ENCODE data around the gene NCOA3. TPM values are rescaled to one million over a fixed set of nuclear protein-coding genes. Genes with fewer than 3 reads are reported as not detected.

NCOA3 gene
- total RNA-seq, 1 experiment from 2014 or later: 31.1 TPM

- no TSS peak for BruUV-seq (replicated peaks)
- Histone ChIP-seq H3K79me2 (ENCODE audit: low read length) (no peaks in the 10 kb centered on the region), H3K27ac (ENCODE audit: low read length) (no peak overlapping the region), H3F3A (ENCODE audit: low read length, unreplicated experiment) (no peaks in the 10 kb centered on the region), H3K36me3 (ENCODE audit: low read depth, low read length) (peaks cover 47% of the 10 kb centered on the region), H2AFZ (ENCODE audit: low read length) (no peak overlapping the region), H3K4me1 (ENCODE audit: insufficient read depth, low read length) (no peaks in the 10 kb centered on the region), H3K4me3 (ENCODE audit: low read length) (no peak overlapping the region), H3K9me3 (ENCODE audit: low read length) (no peaks in the 10 kb centered on the region), H3K9ac (ENCODE audit: low read length) (no peak overlapping the region), H4K20me1 (ENCODE audit: low read length) (no peaks in the 10 kb centered on the region), H3K27me3 (ENCODE audit: low read length) (no peaks in the 10 kb centered on the region), H3K9me2 (replicated peaks; ENCODE audit: low read length) (no peaks in the 10 kb centered on the region), H3K4me2 (ENCODE audit: low read length) (no peak overlapping the region)
- ChIA-PET POLR2A (ENCODE audit: unreplicated experiment) (no interaction called here), CTCF (no interaction called here)
- ATAC-seq (no peak), DNase-seq (peak; percentile 13)
- intact Hi-C loops (cut with micrococcal nuclease): no loop called here
- TF ChIP-seq EZH2phosphoT487 (IDR thresholded peaks at IDR 0.05; ENCODE audit: borderline replicate concordance, low read length) (no peak), CTCF (conservative IDR thresholded peaks at IDR 0.05; ENCODE audit: low read depth, low read length) (no peak), EZH2 (IDR thresholded peaks at IDR 0.05; ENCODE audit: low read length, unreplicated experiment) (no peak)
Measured at GRCh38 chr20:47680804-47681529, 179.3 kb downstream of the NCOA3 start.

GRCh38 chr20:47682028-47682783, 180.5 kb downstream of the NCOA3 start:
- Histone ChIP-seq H3K79me2 (ENCODE audit: low read length) (no peaks in the 10 kb centered on the region), H2AFZ (ENCODE audit: low read length) (no peak overlapping the region), H3K27me3 (ENCODE audit: low read length) (no peaks in the 10 kb centered on the region), H3K4me2 (ENCODE audit: low read length) (no peak overlapping the region), H3K9me2 (replicated peaks; ENCODE audit: low read length) (no peaks in the 10 kb centered on the region), H3K9ac (ENCODE audit: low read length) (no peak overlapping the region), H3K4me1 (ENCODE audit: insufficient read depth, low read length) (no peaks in the 10 kb centered on the region), H3K4me3 (ENCODE audit: low read length) (no peak overlapping the region), H3F3A (ENCODE audit: low read length, unreplicated experiment) (no peaks in the 10 kb centered on the region), H4K20me1 (ENCODE audit: low read length) (no peaks in the 10 kb centered on the region), H3K36me3 (ENCODE audit: low read depth, low read length) (peaks cover 47% of the 10 kb centered on the region), H3K9me3 (ENCODE audit: low read length) (no peaks in the 10 kb centered on the region), H3K27ac (ENCODE audit: low read length) (no peak overlapping the region)
- no peak for TF ChIP-seq EZH2phosphoT487 (IDR thresholded peaks at IDR 0.05; ENCODE audit: borderline replicate concordance, low read length)
- no peak for TF ChIP-seq CTCF (conservative IDR thresholded peaks at IDR 0.05; ENCODE audit: low read depth, low read length)
- no peak for TF ChIP-seq EZH2 (IDR thresholded peaks at IDR 0.05; ENCODE audit: low read length, unreplicated experiment)
- ChIA-PET CTCF (no interaction called here), POLR2A (ENCODE audit: unreplicated experiment) (no interaction called here)
- intact Hi-C loops (cut with micrococcal nuclease): no loop called here
- DNase-seq (no peak), ATAC-seq (no peak)
- BruUV-seq (replicated peaks): no TSS peak

GRCh38 chr20:47682916-47683315, 181.2 kb downstream of the NCOA3 start:
- BruUV-seq (replicated peaks): no TSS peak
- no peaks in the 10 kb centered on the region for H3F3A ChIP-seq (ENCODE audit: low read length, unreplicated experiment)
- no peaks in the 10 kb centered on the region for H3K9me2 ChIP-seq (replicated peaks; ENCODE audit: low read length)
- no peak for ATAC-seq
- intact Hi-C loops (cut with micrococcal nuclease): no loop called here
- H3K4me3 ChIP-seq (ENCODE audit: low read length): no peak overlapping the region
- H3K9ac ChIP-seq (ENCODE audit: low read length): no peak overlapping the region
- H3K9me3 ChIP-seq (ENCODE audit: low read length): no peaks in the 10 kb centered on the region
- no peak for DNase-seq
- no peaks in the 10 kb centered on the region for H4K20me1 ChIP-seq (ENCODE audit: low read length)
- ChIA-PET CTCF (no interaction called here), POLR2A (ENCODE audit: unreplicated experiment) (no interaction called here)
- no peak overlapping the region for H2AFZ ChIP-seq (ENCODE audit: low read length)
- TF ChIP-seq CTCF (conservative IDR thresholded peaks at IDR 0.05; ENCODE audit: low read depth, low read length): no peak
- no peak for TF ChIP-seq EZH2phosphoT487 (IDR thresholded peaks at IDR 0.05; ENCODE audit: borderline replicate concordance, low read length)
- TF ChIP-seq EZH2 (IDR thresholded peaks at IDR 0.05; ENCODE audit: low read length, unreplicated experiment): no peak
- no peak overlapping the region for H3K27ac ChIP-seq (ENCODE audit: low read length)
- H3K27me3 ChIP-seq (ENCODE audit: low read length): no peaks in the 10 kb centered on the region
- peaks cover 49% of the 10 kb centered on the region for H3K36me3 ChIP-seq (ENCODE audit: low read depth, low read length)
- H3K4me2 ChIP-seq (ENCODE audit: low read length): no peak overlapping the region
- H3K4me1 ChIP-seq (ENCODE audit: insufficient read depth, low read length): no peaks in the 10 kb centered on the region
- H3K79me2 ChIP-seq (ENCODE audit: low read length): no peaks in the 10 kb centered on the region
